Hepatocyte (in vitro differentiated cells): ENCODE measurements around the gene CEBPZ.

Experiments used
- EZH2 ChIP-seq: fragments of 200-600 bp; sonication (generic); IDR thresholded peaks from 2 replicates; pipeline ENCODE4 v1.6.1; 2016; ENCODE audit warnings: antibody characterized with exemption, mild to moderate bottlenecking, borderline replicate concordance
- EZH2phosphoT487 ChIP-seq: fragments of 200-600 bp; sonication (generic); IDR thresholded peaks from one replicate; pipeline ENCODE4 v1.6.1; 2018; ENCODE audit warnings: antibody characterized with exemption, mild to moderate bottlenecking, low read depth, moderate library complexity; ENCODE audit not compliant: unreplicated experiment, severe bottlenecking
- TF ChIP-seq, protein P1 (sequence below): fragments of 200-600 bp; sonication (generic); IDR thresholded peaks from 2 replicates; pipeline ENCODE4 v1.5.1; 2016; ENCODE audit warnings: antibody characterized with exemption, mild to moderate bottlenecking; ENCODE audit not compliant: poor library complexity

DNA sequence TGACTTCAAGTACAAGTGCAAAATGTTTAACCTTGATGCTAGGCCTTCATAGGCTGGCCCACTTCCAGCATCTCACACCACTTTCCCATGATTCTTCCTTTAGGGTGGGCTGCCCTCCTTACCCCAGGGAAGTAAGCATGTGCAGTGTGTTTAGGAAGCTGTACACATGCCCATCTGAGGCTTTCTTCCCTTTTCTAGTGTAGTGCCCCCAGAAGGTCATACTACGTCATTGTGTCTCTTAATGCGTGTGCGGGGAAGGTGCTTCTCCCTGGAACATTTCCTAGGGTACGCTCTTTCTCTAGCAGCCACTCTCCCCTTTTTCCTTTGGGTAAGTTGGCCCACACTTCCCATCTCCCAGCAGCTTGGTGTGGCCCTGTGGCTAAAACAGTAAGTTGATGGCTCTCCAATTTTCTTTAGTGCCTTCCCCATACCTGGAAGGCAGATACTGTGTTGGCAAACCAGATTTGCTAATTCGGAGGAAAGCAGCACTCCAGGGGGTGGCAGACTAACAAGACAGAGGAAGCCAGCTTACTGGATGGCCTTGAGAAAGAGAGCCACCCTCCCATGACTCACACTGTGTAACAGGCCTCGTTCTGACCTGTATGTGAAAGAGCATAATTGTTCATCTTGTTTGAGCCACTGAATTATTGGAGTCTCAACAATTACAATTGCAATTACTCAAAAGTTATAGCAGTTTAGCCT is 41.8 kb downstream of the CEBPZ start:
- TF ChIP-seq, protein P1, sequence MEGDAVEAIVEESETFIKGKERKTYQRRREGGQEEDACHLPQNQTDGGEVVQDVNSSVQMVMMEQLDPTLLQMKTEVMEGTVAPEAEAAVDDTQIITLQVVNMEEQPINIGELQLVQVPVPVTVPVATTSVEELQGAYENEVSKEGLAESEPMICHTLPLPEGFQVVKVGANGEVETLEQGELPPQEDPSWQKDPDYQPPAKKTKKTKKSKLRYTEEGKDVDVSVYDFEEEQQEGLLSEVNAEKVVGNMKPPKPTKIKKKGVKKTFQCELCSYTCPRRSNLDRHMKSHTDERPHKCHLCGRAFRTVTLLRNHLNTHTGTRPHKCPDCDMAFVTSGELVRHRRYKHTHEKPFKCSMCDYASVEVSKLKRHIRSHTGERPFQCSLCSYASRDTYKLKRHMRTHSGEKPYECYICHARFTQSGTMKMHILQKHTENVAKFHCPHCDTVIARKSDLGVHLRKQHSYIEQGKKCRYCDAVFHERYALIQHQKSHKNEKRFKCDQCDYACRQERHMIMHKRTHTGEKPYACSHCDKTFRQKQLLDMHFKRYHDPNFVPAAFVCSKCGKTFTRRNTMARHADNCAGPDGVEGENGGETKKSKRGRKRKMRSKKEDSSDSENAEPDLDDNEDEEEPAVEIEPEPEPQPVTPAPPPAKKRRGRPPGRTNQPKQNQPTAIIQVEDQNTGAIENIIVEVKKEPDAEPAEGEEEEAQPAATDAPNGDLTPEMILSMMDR = no peak
- TF ChIP-seq EZH2 = no peak
- TF ChIP-seq EZH2phosphoT487 = no peak
